GM21515 (cell line): ENCODE measurements around the gene MAGIX.
"Not testable (repeated sequence)": the region's sequence is repeated elsewhere in the genome, so short reads cannot be mapped to it uniquely, and the experiment has no call there.

ENCODE experiments used
- ATAC-seq: cut with Tn5 transposase; IDR thresholded peaks from one replicate; pipeline ENCODE4 v1.9.1; 2021; ENCODE audit not compliant: unreplicated experiment

The MAGIX gene

GRCh38 chrX:49162620-49163019 lies at the start of gene MAGIX:
TSS of gene MAGIX (plus strand) at chrX:49162758. CDS start at chrX:49162890, 132 bp downstream.
- no peak for ATAC-seq

GRCh38 chrX:49116076-49116475 lies 46.5 kb upstream of the MAGIX start:
- ATAC-seq, result no peak

- ATAC-seq, result no peak
Measured at GRCh38 chrX:49116716-49117115, 45.8 kb upstream of the MAGIX start.

- ATAC-seq, result no peak
Measured at GRCh38 chrX:49117581-49117980, 45.0 kb upstream of the MAGIX start.

- ATAC-seq, result no peak
Measured at GRCh38 chrX:49120091-49120490, 42.5 kb upstream of the MAGIX start.

- ATAC-seq, result no peak
Measured at GRCh38 chrX:49122499-49122898, 40.1 kb upstream of the MAGIX start.

GRCh38 chrX:49127742-49128258 lies 34.8 kb upstream of the MAGIX start:
- not testable (repeated sequence) for ATAC-seq

- ATAC-seq, result no peak
Measured at GRCh38 chrX:49129427-49129826, 33.1 kb upstream of the MAGIX start.

- not testable (repeated sequence) for ATAC-seq
Measured at GRCh38 chrX:49132275-49132674, 30.3 kb upstream of the MAGIX start.

GRCh38 chrX:49133759-49134158 lies 28.8 kb upstream of the MAGIX start:
- ATAC-seq, result no peak

- no peak for ATAC-seq
Measured at GRCh38 chrX:49137492-49137891, 25.1 kb upstream of the MAGIX start.

- ATAC-seq, result no peak
Measured at GRCh38 chrX:49139713-49140112, 22.8 kb upstream of the MAGIX start.

GRCh38 chrX:49142264-49142663 lies 20.3 kb upstream of the MAGIX start:
- ATAC-seq, result not testable (repeated sequence)

GRCh38 chrX:49143154-49143553 lies 19.4 kb upstream of the MAGIX start:
- not testable (repeated sequence) for ATAC-seq

GRCh38 chrX:49147282-49147681 lies 15.3 kb upstream of the MAGIX start:
- no peak for ATAC-seq

- no peak for ATAC-seq
Measured at GRCh38 chrX:49147936-49148335, 14.6 kb upstream of the MAGIX start.

GRCh38 chrX:49148390-49149100 lies 14.0 kb upstream of the MAGIX start:
- not testable (repeated sequence) for ATAC-seq

GRCh38 chrX:49149291-49149690 lies 13.3 kb upstream of the MAGIX start:
- not testable (repeated sequence) for ATAC-seq

- ATAC-seq, result no peak
Measured at GRCh38 chrX:49153467-49153866, 9.1 kb upstream of the MAGIX start.

- ATAC-seq, result no peak
Measured at GRCh38 chrX:49155243-49155899, 7.2 kb upstream of the MAGIX start.

- ATAC-seq, result peak; percentile 90
Measured at GRCh38 chrX:49155900-49156837, 6.4 kb upstream of the MAGIX start.
